Activated CD8-positive, alpha-beta memory T cell treated with anti-CD3 and anti-CD28 coated beads, Interleukin-2, amount 50 U/mL, for 4 hours (primary cell): ENCODE measurements around the gene ENTR1.
A peak's percentile ranks its signal among the peaks of the same experiment; 100 is the strongest.

Experiments
- DNase-seq: peaks from one replicate; pipeline ENCODE4 v3.0.0-alpha.2; 2020

The ENTR1 gene

GRCh38 chr9:136374183-136374575, 36.2 kb downstream of the ENTR1 start:
- no peak for DNase-seq

DNA sequence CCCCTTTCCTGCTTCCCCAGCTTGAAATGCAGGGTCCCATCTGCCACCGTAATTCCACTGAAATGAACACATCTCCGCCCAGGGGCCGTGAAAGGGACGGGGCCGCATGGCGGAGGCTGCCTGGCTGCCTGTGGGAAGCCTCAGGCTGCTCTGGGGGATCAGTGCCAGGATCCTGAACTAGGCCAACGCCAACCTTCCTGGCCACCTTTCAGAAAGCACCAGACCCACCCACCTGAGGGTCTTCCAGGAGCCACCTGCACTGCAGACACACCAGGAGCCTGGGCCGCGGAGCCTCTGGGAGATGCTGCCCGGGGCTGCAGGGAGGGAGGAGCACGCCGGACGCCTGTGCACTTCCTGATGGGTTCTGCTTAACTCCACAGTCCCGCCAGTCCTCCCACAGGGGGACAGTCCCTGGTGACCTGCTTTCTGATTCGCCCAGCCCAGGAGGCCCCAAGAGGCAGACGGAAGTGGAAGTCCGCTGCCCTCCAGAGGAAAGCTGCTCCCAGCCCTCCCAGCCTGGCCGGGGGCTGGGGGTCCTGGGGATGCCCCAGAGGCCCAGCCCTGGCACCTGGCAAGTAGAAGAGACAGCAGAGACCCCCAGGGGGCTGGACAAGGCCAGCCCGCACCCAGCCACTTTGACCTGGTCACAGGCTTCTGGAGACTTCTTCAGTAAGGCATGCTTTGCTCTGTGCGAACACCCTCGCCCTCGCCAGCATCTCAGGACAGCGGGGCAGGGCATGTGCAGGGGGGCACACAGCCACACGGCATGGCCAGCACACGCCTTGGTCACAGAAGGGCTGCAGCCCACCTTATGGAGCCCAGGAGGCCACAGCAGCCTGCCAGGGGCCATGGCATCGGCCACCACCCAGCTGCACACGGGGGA, 36.9 kb downstream of the ENTR1 start, which contains the start of gene CARD9:
CARD9 (minus strand) TSS at position 370 of the 883 bp plus-strand sequence. CDS start 1,591 bp downstream, outside the sequence.
- no peak for DNase-seq

DNA sequence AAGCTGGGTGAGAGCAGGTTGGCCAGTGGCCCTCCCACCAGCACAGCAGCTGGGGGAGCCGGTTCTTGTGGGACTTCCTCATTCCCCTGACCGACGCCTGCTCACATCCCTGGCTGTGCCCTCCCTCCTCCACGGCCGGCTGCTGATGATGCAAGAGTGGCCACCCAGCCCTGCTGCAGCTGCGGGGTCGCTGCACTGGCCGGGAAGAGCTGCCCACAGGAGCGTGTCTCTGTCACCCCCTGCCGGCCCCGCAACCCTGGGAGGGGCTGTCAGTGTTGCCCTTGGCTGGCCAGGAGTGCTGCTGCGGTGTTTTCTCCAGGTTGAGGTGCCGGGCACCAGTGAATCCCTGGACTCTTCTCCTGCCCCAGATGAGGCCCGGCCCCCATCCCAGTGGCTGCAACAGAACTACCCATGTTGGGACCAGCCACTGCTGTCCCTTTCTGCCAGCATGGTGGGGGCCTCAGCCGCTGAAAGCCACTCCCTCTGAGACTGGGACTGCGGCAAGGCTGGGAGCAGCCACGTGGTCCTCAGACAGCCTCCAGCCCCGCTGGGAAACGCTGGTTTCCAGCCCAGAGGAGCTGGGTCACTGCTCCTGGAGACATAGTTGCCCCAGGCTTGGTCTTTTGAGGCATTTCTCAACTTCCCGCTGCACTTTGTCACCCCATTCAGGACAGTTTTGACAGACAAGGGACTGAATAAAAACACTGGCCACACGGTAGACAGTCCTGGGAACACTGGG, 37.7 kb downstream of the ENTR1 start:
- no peak for DNase-seq

GRCh38 chr9:136372006-136372405, 38.4 kb downstream of the ENTR1 start:
- no peak for DNase-seq

DNA sequence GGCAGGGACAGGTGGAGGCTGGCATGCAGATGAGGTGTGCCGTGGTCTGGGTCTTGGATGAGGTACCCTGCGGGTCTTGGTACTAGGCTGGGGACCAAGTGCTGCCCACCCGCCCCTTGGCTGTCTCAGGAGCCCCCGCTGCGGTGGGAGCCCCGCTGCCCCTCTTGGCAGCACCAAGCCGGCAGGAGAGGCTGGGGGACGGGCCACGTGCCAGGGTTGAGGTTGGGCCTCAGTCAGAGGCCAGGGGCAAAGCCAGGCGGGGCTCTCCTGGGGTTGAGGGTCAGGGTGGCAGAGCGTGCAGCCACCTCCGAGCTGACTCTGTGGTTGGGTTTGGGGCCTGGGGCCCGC, 38.9 kb downstream of the ENTR1 start:
- DNase-seq, result no peak

- DNase-seq, result no peak
Measured at GRCh38 chr9:136370687-136371532, 39.5 kb downstream of the ENTR1 start.

- DNase-seq, result no peak
Measured at GRCh38 chr9:136370037-136370436, 40.4 kb downstream of the ENTR1 start.

GRCh38 chr9:136368190-136368589, 42.2 kb downstream of the ENTR1 start:
- no peak for DNase-seq

DNA sequence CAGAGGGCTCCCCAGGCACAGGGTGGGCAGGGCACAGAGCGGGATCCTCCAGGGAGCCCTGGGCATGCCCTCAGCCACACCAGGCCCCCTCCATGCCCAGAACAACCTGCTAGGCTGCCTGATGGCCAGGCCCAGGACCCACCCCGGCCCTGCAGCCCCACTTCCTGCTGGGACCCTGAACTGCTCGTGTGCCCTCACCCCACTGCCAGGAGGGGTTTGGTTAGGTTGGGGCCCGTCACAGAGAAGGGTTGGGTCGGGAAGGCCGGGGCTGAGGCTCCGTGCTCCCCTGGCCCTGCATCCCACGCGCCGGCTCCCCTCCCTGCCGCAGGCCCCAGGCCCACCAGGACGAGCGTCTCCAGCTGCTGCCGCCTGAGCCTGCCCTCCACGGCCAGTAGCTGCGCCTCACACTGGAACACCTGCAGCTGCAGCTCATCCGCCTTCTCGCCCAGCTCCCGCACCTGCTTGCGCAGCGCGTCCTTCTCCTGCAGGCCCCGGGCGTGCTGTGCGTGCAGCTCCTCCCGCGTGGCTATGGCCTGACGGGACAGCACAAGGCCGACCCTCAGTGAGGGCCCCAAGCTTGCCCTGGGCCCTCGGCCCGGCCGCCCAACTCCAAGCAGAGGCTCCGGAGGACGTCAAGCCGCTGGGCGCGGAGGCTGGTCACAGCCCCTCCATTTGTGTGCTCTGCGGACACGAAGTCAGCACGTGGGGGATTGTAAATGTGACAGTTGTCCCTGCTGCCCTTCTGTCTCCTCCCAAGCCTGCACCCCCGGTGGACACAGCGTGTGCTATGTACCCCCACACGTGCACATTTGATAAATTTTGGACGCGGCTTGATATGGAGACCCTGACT, 42.9 kb downstream of the ENTR1 start:
- no peak for DNase-seq

DNA sequence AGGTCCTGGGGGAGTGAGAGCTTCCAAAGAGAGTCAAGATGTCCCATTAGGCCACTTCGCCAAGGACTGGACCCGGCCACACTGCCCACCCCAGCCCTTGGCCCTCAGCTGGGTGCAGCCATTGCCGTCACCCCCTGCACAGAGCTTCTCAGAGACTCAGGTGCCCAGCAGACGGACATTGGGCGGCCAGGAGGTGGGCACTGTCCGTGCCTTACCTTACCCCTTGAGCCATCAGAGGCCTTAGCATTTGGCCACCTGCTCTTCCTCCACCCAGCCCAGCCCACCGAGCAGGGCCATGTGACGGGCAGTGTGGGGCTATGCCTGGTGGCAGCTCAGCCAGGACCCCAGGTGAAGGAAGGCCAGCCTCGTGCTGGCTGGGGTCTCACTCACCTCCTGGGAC, 43.6 kb downstream of the ENTR1 start:
- DNase-seq, result no peak

GRCh38 chr9:136365775-136366222, 44.6 kb downstream of the ENTR1 start:
- no peak for DNase-seq

GRCh38 chr9:136364942-136365774, 45.3 kb downstream of the ENTR1 start:
- DNase-seq, result no peak

- DNase-seq, result no peak
Measured at GRCh38 chr9:136363949-136364748, 46.3 kb downstream of the ENTR1 start.

DNA sequence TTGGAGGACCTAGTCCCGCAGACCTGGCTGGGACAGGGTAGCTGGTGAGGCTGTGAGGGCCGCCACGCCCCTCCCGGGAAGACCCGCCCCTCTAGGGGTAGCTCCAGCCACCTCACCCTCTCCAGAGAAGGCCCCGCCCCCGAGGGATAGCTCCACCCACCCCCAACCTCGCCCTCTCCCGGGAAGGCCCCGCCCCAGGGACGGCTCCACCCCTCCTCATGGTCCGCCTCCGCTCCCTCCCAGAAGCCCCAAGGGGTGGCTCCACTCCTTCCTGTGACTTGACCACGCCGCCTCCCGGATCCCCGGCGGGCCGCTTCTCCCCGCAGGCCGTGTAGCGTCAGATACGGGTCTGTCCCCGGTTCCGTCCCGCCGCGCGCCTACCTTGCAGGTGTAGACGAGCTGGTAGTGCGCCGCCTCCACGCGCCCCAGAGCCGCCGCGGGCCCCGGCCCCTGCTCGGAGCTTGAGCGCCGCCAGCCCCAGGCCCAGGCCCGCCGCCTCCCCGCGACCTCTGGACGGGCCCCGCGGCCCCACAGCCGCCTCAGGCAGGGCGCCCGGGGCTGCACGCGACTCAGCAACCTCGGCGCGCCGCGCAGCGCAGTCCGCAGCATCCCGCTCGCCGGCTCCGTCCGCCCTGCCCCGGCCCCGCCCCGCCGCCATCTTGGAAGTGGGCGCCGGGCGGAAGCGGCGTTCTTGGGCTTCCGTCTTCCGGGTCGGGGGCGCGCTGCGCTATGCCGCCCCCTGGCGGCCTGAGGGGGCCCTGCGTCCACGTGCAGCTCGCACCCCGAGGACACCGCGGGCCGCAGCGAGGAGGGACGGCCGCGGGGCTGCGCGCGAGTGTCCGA, 47.1 kb downstream of the ENTR1 start, which contains the start of gene DNLZ:
DNLZ (minus strand) TSS at position 639 of the 843 bp plus-strand sequence; CDS start at position 609, 30 bp downstream.
- peak; percentile 94 for DNase-seq

GRCh38 chr9:136362450-136362784, 48.0 kb downstream of the ENTR1 start:
- DNase-seq, result no peak

DNA sequence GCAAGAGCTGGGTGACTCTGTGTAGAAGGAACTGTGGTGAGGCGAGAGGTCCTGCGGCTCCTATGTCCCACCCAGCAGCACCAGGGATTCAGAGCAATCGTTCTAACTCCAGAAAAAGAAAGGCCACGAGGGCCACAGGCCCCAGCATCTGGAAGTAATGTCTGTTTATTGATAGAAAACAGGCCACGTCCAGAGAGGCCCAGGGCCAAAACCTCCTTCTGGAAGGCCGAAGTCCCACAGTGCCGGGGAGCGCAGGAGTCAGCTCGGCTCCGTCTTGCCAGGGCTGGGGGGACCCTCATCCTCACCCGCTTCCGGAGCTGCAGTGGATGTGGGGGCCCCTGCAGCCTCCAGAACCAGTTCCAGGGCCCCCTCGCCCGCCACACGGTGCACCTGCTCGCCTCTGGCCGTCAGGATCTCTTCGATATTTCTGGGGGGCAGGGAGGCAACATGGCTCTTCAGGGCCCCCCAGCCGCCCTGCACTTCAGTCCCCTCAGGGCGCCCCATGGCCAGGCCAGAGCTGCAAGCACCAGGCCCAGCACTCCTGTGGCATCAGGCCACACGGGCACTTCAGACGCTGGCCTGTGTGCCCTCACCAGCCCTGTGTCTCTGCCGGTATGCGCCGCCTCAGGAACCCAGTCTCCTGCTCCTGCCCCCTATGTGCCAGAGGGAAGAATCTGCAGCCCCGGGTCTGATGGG, 48.5 kb downstream of the ENTR1 start:
- DNase-seq, result no peak

DNA sequence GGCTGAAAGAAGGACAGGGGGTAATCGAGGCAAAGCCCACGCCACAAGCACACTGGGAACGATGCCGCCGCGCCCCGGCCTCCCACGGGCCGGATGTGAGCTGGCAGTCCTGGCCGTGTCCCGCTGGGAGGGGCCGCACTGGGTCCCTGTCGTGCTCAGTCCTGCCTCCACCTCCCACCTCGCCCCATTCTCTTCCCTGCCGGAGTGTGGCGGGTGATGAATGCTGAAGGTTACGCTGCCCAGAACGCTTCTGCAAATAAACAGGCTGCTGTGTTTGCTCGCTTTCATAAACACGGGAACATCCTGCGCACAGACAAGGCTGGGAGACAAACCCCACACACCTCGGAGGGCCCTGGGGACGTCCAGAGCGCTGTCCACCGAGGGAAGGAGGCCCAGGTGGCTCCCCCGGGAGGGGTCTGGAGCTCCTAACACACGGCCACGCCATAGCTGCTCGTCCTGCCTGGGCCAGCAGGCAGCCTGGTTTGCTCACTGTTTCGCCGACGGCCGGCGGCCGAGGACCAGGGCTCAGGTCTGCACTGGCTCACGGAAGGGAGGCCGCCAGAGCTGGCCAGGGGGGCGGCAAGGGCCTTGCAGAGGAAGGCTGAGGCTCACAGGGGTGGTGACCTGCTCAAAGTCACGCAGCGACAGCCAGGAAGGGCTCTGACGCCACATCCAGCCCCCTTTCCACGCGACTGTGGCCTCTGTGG, 49.2 kb downstream of the ENTR1 start:
- no peak for DNase-seq
